ENCODE data around the gene CALHM1. TPM values are rescaled to one million over a fixed set of nuclear protein-coding genes. Genes with fewer than 3 reads are reported as not detected.

Gene CALHM1
- total RNA-seq, 1 donor from 2014 or later, result not detected

DNA sequence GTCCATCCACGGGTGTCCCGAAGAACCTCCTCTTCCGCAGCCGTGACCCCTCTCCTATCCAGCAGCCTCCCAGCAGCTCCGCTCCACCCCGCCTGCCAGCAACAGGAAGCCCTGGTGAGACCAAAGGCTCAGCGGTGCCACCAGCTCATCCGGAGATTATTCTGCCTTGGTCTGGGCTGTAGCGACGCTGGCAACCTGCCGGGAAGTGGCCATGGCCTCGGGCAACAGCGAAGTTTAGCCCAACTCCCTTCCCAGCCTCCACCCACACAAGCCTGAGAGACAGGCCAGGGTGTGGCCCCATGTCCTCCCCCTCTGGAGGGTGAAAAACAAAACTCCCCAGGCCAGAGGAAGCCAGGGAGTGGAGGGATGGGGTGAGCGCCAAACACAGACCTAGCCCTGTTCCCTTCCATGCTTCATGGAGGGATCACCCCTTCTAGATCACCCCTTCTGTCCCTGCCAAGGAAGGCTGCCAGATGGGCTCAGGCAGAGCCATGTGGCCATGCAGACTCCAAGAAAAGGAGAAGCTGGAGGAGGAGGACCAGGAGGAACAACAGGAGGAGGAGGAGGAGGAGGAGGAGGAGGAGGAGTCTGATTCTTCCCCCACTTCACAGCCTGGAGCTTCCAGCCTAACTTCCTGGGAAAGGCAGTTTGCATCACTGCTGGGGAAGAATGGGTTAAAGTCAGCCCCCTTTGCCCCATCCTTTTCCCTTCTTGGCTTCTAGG, 7.4 kb downstream of the CALHM1 start:
- peaks cover 2% of the 10 kb centered on the region for H3K36me3 ChIP-seq (ENCODE audit: control insufficient read depth, insufficient read depth, low read length)
- TF ChIP-seq, protein P1, sequence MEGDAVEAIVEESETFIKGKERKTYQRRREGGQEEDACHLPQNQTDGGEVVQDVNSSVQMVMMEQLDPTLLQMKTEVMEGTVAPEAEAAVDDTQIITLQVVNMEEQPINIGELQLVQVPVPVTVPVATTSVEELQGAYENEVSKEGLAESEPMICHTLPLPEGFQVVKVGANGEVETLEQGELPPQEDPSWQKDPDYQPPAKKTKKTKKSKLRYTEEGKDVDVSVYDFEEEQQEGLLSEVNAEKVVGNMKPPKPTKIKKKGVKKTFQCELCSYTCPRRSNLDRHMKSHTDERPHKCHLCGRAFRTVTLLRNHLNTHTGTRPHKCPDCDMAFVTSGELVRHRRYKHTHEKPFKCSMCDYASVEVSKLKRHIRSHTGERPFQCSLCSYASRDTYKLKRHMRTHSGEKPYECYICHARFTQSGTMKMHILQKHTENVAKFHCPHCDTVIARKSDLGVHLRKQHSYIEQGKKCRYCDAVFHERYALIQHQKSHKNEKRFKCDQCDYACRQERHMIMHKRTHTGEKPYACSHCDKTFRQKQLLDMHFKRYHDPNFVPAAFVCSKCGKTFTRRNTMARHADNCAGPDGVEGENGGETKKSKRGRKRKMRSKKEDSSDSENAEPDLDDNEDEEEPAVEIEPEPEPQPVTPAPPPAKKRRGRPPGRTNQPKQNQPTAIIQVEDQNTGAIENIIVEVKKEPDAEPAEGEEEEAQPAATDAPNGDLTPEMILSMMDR (IDR thresholded peaks at IDR 0.05; ENCODE audit: insufficient read depth, low read length, poor library complexity, severe bottlenecking), result no peak
- peak overlapping the region; percentile 31 for H3K4me3 ChIP-seq (ENCODE audit: low read depth, low read length)
- no peak for DNase-seq (ENCODE audit: low read depth)
- no peaks in the 10 kb centered on the region for H3K27me3 ChIP-seq (ENCODE audit: control insufficient read depth, insufficient read depth, low read length)

DNA sequence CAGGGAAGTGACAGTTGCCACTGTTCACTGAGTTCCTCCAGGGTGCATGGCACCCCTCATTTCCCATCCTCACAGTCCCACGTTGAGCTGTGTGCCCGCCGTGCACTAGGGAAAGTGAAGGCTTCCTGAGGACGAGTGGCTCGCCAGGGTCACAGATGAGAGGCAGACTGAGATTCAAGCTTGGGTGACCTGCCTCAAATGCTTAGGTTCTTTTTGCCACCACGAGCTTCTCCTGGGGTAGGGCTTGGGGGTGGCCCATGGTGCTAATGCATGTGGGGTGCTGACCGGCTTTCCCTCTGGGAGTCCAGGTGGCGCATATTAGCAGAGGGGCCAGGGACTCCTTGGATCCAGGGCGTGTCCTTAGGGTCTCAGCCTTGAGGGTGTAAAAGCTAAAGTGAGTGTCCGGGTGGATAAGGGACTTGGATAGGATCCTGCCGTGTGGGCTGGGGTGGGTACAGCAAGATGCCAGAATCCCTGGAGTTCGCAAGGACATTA, 8.5 kb downstream of the CALHM1 start:
- TF ChIP-seq, protein P1 (IDR thresholded peaks at IDR 0.05; ENCODE audit: insufficient read depth, low read length, poor library complexity, severe bottlenecking), result no peak
- Histone ChIP-seq H3K27me3 (ENCODE audit: control insufficient read depth, insufficient read depth, low read length) (no peaks in the 10 kb centered on the region), H3K36me3 (ENCODE audit: control insufficient read depth, insufficient read depth, low read length) (peaks cover 2% of the 10 kb centered on the region), H3K4me3 (ENCODE audit: low read depth, low read length) (no peak overlapping the region)
- no peak for DNase-seq (ENCODE audit: low read depth)

DNA sequence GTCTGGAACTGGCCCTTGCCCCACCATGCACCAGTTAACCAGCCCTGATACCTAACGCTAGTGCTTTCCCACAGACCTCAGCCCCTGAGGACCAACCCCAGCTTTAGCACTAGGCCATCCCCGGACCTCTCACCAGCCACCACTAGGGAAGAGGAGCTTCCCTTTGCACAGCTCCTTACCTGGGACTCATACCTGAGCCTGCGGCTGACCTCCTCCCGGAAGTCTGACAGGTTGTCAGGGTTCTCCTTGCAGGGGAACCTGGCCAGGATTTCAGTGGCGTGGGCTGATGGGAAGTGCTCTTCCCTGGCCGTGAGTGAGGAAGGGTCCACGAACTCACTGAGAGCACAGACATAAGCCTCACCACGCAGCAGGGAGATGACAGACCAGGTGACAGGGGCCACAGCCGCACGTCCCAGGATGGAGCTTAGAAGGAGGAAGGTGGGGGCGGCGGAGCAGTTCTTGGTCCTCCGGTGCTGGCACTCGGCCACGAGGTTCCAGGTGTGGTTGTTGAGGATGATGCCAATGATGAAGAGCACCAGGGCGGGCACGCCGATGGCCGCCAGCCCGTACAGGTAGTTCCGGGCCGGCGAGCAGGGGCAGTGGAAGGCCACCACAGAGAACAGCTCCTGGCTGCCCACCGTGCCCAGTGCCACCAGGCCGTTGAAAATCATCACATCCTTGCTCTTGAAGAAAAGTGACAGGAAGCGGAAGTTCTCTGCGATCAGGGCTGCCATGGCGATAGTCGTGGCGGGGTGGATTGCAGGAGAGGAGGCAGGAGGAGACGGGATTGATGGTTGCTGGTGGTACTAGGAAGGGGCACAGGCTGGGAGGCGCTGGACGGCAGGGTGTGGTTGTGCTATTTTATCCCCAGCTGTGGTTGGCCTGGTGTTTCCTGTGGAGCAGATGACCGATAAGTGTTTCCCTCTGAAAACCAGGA, 9.2 kb downstream of the CALHM1 start:
- DNase-seq (ENCODE audit: low read depth), result no peak
- Histone ChIP-seq H3K36me3 (ENCODE audit: control insufficient read depth, insufficient read depth, low read length) (peaks cover 3% of the 10 kb centered on the region), H3K27me3 (ENCODE audit: control insufficient read depth, insufficient read depth, low read length) (no peaks in the 10 kb centered on the region), H3K4me3 (ENCODE audit: low read depth, low read length) (no peak overlapping the region)
- TF ChIP-seq, protein P1 (IDR thresholded peaks at IDR 0.05; ENCODE audit: insufficient read depth, low read length, poor library complexity, severe bottlenecking), result no peak

DNA sequence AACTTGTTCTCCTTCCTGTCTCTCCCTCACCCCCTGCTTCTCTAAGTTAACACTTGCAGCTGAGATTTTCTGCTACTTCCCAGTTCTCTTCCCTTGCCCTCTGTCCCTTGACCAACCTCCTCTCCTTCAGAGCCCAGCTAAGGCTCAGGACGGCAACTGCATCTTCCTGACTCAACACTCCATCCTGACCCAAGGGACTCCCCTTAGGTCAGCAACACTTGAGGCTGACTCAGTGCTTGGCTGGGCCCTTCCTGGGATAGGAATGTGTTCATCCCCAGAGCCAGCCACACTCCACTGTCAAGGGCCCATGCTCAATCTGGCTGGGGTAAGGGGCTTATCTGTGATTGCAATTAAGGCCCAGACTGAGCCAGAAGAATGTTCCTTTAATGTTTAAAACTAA, 10.0 kb downstream of the CALHM1 start:
- H3K27me3 ChIP-seq (ENCODE audit: control insufficient read depth, insufficient read depth, low read length), result no peaks in the 10 kb centered on the region
- TF ChIP-seq, protein P1 (IDR thresholded peaks at IDR 0.05; ENCODE audit: insufficient read depth, low read length, poor library complexity, severe bottlenecking), result no peak
- H3K36me3 ChIP-seq (ENCODE audit: control insufficient read depth, insufficient read depth, low read length), result peaks cover 3% of the 10 kb centered on the region
- no peak overlapping the region for H3K4me3 ChIP-seq (ENCODE audit: low read depth, low read length)
- DNase-seq (ENCODE audit: low read depth), result peak; percentile 18

DNA sequence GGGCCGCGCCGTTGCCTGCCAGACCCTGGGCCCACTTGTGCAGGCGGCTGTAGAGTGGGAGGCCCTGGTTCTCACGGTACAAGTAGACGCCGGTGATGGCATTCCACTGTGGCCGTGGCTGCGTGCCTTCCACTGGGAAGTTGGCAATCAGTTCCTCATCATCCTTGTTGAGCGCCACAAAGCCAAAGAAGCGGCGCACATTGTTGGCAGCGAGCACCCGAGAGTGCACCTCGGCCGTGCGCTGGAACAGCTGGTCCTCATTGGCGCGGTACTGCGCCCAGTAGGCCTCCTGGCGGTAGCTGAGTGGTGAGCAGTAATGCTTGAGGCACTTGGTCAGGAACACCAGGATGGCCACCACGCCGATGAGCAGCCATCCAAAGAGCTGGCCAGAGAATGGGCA, 11.5 kb downstream of the CALHM1 start:
- DNase-seq (ENCODE audit: low read depth), result no peak
- Histone ChIP-seq H3K36me3 (ENCODE audit: control insufficient read depth, insufficient read depth, low read length) (peaks cover 3% of the 10 kb centered on the region), H3K4me3 (ENCODE audit: low read depth, low read length) (no peak overlapping the region), H3K27me3 (ENCODE audit: control insufficient read depth, insufficient read depth, low read length) (no peaks in the 10 kb centered on the region)
- TF ChIP-seq, protein P1 (IDR thresholded peaks at IDR 0.05; ENCODE audit: insufficient read depth, low read length, poor library complexity, severe bottlenecking), result no peak
